ENCODE measurements around the gene YWHAG. TPM values are rescaled to one million over a fixed set of nuclear protein-coding genes. Genes with fewer than 3 reads are reported as not detected.
A peak's percentile ranks its signal among the peaks of the same experiment; 100 is the strongest.

YWHAG gene
- total RNA-seq (2013): 19.6 TPM
- 10 to 100 TPM in 1 of 3 donors, 1 to 10 TPM in 2; 6.9 to 12.2 (median 9.3) TPM for polyA plus RNA-seq
- polyA minus RNA-seq: 25.2 and 37.5 TPM in 2 replicates
- 184 to 612 (median 259) reads per million in 11 experiments for total RNA-seq

DNA sequence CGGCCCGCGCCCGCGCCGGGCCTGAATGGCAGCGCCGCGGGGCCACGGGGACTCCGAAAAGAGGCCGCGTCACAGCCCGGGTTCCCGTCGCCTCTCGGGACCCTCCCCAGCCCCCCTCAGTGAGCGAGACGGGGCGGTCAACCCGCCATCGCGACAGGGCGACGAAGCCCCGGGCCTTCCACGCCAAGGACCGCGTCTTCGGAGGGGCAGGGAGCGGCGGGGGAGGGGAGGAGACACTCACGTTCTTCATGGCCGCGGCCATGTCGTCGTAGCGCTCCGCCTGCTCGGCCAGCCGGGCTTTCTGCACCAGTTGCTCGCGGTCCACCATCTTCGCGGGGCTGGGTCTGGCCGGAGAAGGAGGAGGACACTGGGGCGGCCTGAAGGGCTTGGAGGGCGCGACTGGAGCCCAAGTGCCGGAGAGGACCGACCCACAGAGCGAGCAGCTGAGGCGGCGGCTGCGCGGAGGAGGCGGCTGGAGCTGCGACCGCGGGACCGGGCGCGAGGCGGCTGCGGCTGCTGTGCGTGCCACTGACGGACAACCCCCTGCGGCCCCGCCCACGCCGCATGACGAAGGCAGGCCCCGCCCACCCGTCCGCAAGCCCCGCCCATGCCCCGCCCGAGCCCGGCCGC lies at the start of gene YWHAG:
TSS of gene YWHAG (minus strand) at position 511 of the 630 bp plus-strand sequence. CDS start at position 328, 183 bp downstream.
- Histone ChIP-seq H3K4me1 (ENCODE audit: control insufficient read depth in 1 of 2, insufficient read depth in 2 of 2, low read length in 2 of 2) (peaks cover 48 to 68% of the 10 kb centered on the region in 2 donors), H3K79me2 (ENCODE audit: insufficient read depth, low read length) (peaks cover 52% of the 10 kb centered on the region), H3K36me3 (replicated peaks in 1 of 2; ENCODE audit: control insufficient read depth in 1 of 2, insufficient read depth in 2 of 2, low read length in 2 of 2) (peaks cover 8 to 15% of the 10 kb centered on the region in 2 donors), H3K27ac (ENCODE audit: low read depth in 1 of 2, low read length in 2 of 2) (peak within 1 kb of the TSS; percentile 99 to 100), H3K4me2 (replicated peaks; ENCODE audit: extremely low read depth, low read length, poor library complexity, severe bottlenecking) (peak within 1 kb of the TSS; percentile 87), H3K9ac (ENCODE audit: insufficient read depth, low read length, poor library complexity, severe bottlenecking) (peak within 1 kb of the TSS; percentile 100), H4K20me1 (ENCODE audit: insufficient read depth, low read length) (peaks cover 50% of the 10 kb centered on the region), H3K4me3 (replicated peaks in 1 of 3; ENCODE audit: low read depth in 2 of 3, low read length in 3 of 3) (peak within 1 kb of the TSS; percentile 84 to 99 (median 95)), H3K27me3 (ENCODE audit: control insufficient read depth in 2 of 2, insufficient read depth in 2 of 2, low read length in 2 of 2) (no peaks in the 10 kb centered on the region), H3K9me3 (replicated peaks in 1 of 2; ENCODE audit: control insufficient read depth in 1 of 2, insufficient read depth in 1 of 2, low read length in 2 of 2) (no peaks in the 10 kb centered on the region), H2AFZ (ENCODE audit: insufficient read depth, low read depth, low read length, poor library complexity, severe bottlenecking) (peak within 1 kb of the TSS; percentile 79)
- Mint-ChIP-seq H3K36me3 (peaks cover 12 to 25% of the 10 kb centered on the region in 2 donors), H3K4me3 (peak within 1 kb of the TSS; percentile 93 to 98), H3K27me3 (ENCODE audit: low read depth in 3 of 3) (peaks cover 0 to 3% (median 0%) of the 10 kb centered on the region in 3 donors), H3K27ac (peak within 1 kb of the TSS; percentile 94 to 99 (median 97)), H3K4me1 (peaks cover 52% of the 10 kb centered on the region), H3K9me3 (no peaks in the 10 kb centered on the region)
- peak; percentile 83 to 91 (median 86) for DNase-seq
- under 1% methylated on average over 78 of the region's 80 CpGs for WGBS (ENCODE audit: insufficient coverage)
- TF ChIP-seq, protein P1, sequence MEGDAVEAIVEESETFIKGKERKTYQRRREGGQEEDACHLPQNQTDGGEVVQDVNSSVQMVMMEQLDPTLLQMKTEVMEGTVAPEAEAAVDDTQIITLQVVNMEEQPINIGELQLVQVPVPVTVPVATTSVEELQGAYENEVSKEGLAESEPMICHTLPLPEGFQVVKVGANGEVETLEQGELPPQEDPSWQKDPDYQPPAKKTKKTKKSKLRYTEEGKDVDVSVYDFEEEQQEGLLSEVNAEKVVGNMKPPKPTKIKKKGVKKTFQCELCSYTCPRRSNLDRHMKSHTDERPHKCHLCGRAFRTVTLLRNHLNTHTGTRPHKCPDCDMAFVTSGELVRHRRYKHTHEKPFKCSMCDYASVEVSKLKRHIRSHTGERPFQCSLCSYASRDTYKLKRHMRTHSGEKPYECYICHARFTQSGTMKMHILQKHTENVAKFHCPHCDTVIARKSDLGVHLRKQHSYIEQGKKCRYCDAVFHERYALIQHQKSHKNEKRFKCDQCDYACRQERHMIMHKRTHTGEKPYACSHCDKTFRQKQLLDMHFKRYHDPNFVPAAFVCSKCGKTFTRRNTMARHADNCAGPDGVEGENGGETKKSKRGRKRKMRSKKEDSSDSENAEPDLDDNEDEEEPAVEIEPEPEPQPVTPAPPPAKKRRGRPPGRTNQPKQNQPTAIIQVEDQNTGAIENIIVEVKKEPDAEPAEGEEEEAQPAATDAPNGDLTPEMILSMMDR (IDR thresholded peaks at IDR 0.05): no peak
- intact Hi-C loops (cut with micrococcal nuclease): loop anchor here (2.0 to 5.0 kb wide), 3 partner anchors 34 to 40 kb away; no protein-coding TSS in a partner anchor

DNA sequence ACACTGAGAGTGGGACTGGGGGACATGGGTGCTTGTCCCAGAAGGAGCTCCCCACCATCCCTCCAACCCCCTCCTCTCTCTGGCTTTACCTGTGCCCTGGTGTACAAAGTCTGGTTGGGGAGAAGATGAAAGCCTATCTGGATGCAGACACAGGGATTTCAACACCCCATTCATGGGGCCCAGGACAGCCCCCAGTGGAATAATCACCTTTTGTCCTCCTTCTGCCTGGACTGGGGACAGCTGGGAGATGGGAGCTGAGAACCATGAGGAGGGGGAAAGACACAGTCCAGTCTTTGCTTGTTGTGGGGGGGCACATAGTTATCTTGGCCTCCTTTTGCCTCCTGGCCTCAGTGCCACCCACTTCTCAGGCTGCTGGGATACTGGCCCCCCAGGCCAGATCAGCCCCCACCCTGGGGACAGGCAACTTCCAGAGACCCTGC lies 49.4 kb upstream of the YWHAG start:
- Mint-ChIP-seq H3K27ac (peak overlapping the region in 1 of 7 donors; percentile 2), H3K4me3 (no peak overlapping the region)

More for the DNA sequence above, 49.4 kb upstream of the YWHAG start:
- Histone ChIP-seq H3K4me1 (ENCODE audit: control insufficient read depth in 1 of 2, insufficient read depth in 2 of 2, low read length in 2 of 2) (peaks cover 27 to 37% of the 10 kb centered on the region in 2 donors), H4K20me1 (ENCODE audit: insufficient read depth, low read length) (no peaks in the 10 kb centered on the region), H3K4me3 (replicated peaks in 1 of 3; ENCODE audit: low read depth in 2 of 3, low read length in 3 of 3) (no peak overlapping the region), H3K36me3 (replicated peaks in 1 of 2; ENCODE audit: control insufficient read depth in 1 of 2, insufficient read depth in 2 of 2, low read length in 2 of 2) (no peaks in the 10 kb centered on the region), H3K27ac (ENCODE audit: low read depth in 1 of 2, low read length in 2 of 2) (no peak overlapping the region), H3K4me2 (replicated peaks; ENCODE audit: extremely low read depth, low read length, poor library complexity, severe bottlenecking) (no peak overlapping the region), H3K79me2 (ENCODE audit: insufficient read depth, low read length) (no peaks in the 10 kb centered on the region), H2AFZ (ENCODE audit: insufficient read depth, low read depth, low read length, poor library complexity, severe bottlenecking) (no peak overlapping the region), H3K9me3 (replicated peaks in 1 of 2; ENCODE audit: control insufficient read depth in 1 of 2, insufficient read depth in 1 of 2, low read length in 2 of 2) (no peaks in the 10 kb centered on the region), H3K27me3 (ENCODE audit: control insufficient read depth in 2 of 2, insufficient read depth in 2 of 2, low read length in 2 of 2) (no peaks in the 10 kb centered on the region), H3K9ac (ENCODE audit: insufficient read depth, low read length, poor library complexity, severe bottlenecking) (no peak overlapping the region)
- no peaks in the 10 kb centered on the region for H3K9me3 Mint-ChIP-seq
- H3K4me1 Mint-ChIP-seq: peaks cover 44% of the 10 kb centered on the region
- TF ChIP-seq, protein P1 (IDR thresholded peaks at IDR 0.05): no peak
- DNase-seq: no peak
- peaks cover 6 to 7% of the 10 kb centered on the region in 2 donors for H3K36me3 Mint-ChIP-seq
- intact Hi-C loops (cut with micrococcal nuclease): no loop called here
- peaks cover 0 to 4% (median 0%) of the 10 kb centered on the region in 3 donors for H3K27me3 Mint-ChIP-seq (ENCODE audit: low read depth in 3 of 3)

Measured in CD14-positive monocyte (primary cell).